Fibroblast of lung (primary cell): Measurements from ENCODE around the gene HIF1AN. TPM values are rescaled to one million over a fixed set of nuclear protein-coding genes. Genes with fewer than 3 reads are reported as not detected.

ENCODE experiments used
- DNase-seq, 2 donors: peaks; one replicate each; pipeline versions ENCODE4 v3.0.0 to v3.0.0-alpha.2; 2010; ENCODE audit warnings: low read depth in 2 of 2
- H2AFZ ChIP-seq: 2 replicates; pipeline ENCODE4 v1.5.1; 2012; ENCODE audit warnings: low read length, control low read depth, inconsistent platforms
- H3K27ac ChIP-seq: 2 replicates; pipeline ENCODE4 v1.5.1; 2011; ENCODE audit warnings: low read length, control low read depth; ENCODE audit not compliant: insufficient read depth
- H3K27me3 ChIP-seq: 2 replicates; pipeline ENCODE4 v1.5.1; 2011; ENCODE audit warnings: mild to moderate bottlenecking, low read length; ENCODE audit not compliant: control insufficient read depth, insufficient read depth
- H3K36me3 ChIP-seq: 2 replicates; pipeline ENCODE4 v1.5.1; 2011; ENCODE audit warnings: low read length; ENCODE audit not compliant: control insufficient read depth, insufficient read depth
- H3K4me1 ChIP-seq: 2 replicates; pipeline ENCODE4 v1.5.1; 2011; ENCODE audit warnings: low read length; ENCODE audit not compliant: control insufficient read depth, insufficient read depth; ENCODE audit errors: extremely low read depth
- H3K4me2 ChIP-seq: 2 replicates; pipeline ENCODE4 v1.5.1; 2011; ENCODE audit warnings: low read length, control low read depth; ENCODE audit not compliant: insufficient read depth; ENCODE audit errors: extremely low read depth
- H3K4me3 ChIP-seq, 4 experiments: fragments of 200-600 bp in 1 of 4; sonication (generic) in 1 of 4; replicated peaks in 1 of 4; 2 replicates each; pipeline ENCODE4 v1.5.1; 2011 to 2016; ENCODE audit warnings: low read length in 4 of 4, low read depth in 3 of 4, mild to moderate bottlenecking in 3 of 4, control low read depth in 2 of 4, inconsistent platforms in 1 of 4, mixed read lengths in 1 of 4; ENCODE audit not compliant: insufficient read depth in 1 of 4; ENCODE audit errors: control extremely low read depth in 1 of 4
- H3K79me2 ChIP-seq: 2 replicates; pipeline ENCODE4 v1.5.1; 2012; ENCODE audit warnings: mild to moderate bottlenecking, low read length, inconsistent platforms; ENCODE audit not compliant: control insufficient read depth, insufficient read depth
- H3K9ac ChIP-seq: 2 replicates; pipeline ENCODE4 v1.5.1; 2011; ENCODE audit warnings: mild to moderate bottlenecking, low read length, control low read depth; ENCODE audit not compliant: insufficient read depth
- H3K9me3 ChIP-seq: 2 replicates; pipeline ENCODE4 v1.5.1; 2012; ENCODE audit warnings: low read depth, low read length; ENCODE audit not compliant: control insufficient read depth, insufficient read depth
- H4K20me1 ChIP-seq: 2 replicates; pipeline ENCODE4 v1.5.1; 2011; ENCODE audit warnings: low read length; ENCODE audit not compliant: control insufficient read depth, insufficient read depth; ENCODE audit errors: extremely low read depth
- CTCF ChIP-seq, 2 donors: IDR thresholded peaks in 1 of 2; conservative IDR thresholded peaks in 1 of 2; 1 replicate in 1 of 2; 2 replicates in 1 of 2; pipeline ENCODE4 v1.5.1; 2011 to 2012; ENCODE audit warnings: low read length in 2 of 2, control low read depth in 1 of 2, inconsistent platforms in 1 of 2, low read depth in 1 of 2, mild to moderate bottlenecking in 1 of 2
- EZH2 ChIP-seq: IDR thresholded peaks from 2 replicates; pipeline ENCODE4 v1.5.1; 2012; ENCODE audit warnings: low read length, control low read depth, mild to moderate bottlenecking; ENCODE audit errors: missing control alignments
- polyA plus RNA-seq, 2 donors: library from polyadenylated mRNA; depleted of rRNA in 1 of 2; stranded (reverse) in 1 of 2; unstranded in 1 of 2; fragments of >200 nt; gene quantifications; 2 replicates each; pipeline ENCODE4 v1.2.1, GENCODE V29; 2011 to 2012; ENCODE audit warnings: missing spikeins in 1 of 2
- total RNA-seq: library from RNA; depleted of rRNA; stranded (reverse); fragments of >200 nt; gene quantifications from 2 replicates; pipeline ENCODE4 v1.2.1, GENCODE V29; 2014

Gene HIF1AN
- total and polyA plus RNA-seq, 2 donors (not counting 1 experiment from before 2014, with no cell fraction given): 14.2 to 26.6 TPM

- H3K79me2 ChIP-seq: peaks cover 16% of the 10 kb centered on the region
- H3K36me3 ChIP-seq: peaks cover 6% of the 10 kb centered on the region
- H2AFZ ChIP-seq: peak within 1 kb of the TSS; percentile 99
- peak within 1 kb of the TSS; percentile 89 for H3K9ac ChIP-seq
- peak; percentile 67 to 84 for DNase-seq
- H4K20me1 ChIP-seq: no peaks in the 10 kb centered on the region
- H3K4me3 ChIP-seq: peak within 1 kb of the TSS; percentile 92 to 99 (median 96)
- no peak for TF ChIP-seq EZH2
- TF ChIP-seq CTCF (conservative IDR thresholded peaks at IDR 0.05 in 1 of 2, IDR thresholded peaks at IDR 0.05 in 1 of 2; ENCODE audit: low read depth in 1 of 2, low read length in 2 of 2): no peak
- H3K4me1 ChIP-seq: peaks cover 4% of the 10 kb centered on the region
- peak within 1 kb of the TSS; percentile 82 for H3K4me2 ChIP-seq
- H3K27me3 ChIP-seq: no peaks in the 10 kb centered on the region
- no peaks in the 10 kb centered on the region for H3K9me3 ChIP-seq
- peak within 1 kb of the TSS; percentile 89 for H3K27ac ChIP-seq
Observed at GRCh38 chr10:100529475-100530298, 6.1 kb upstream of the HIF1AN start, which contains the start of gene NDUFB8. Gene NDUFB8, minus strand, starts transcription at chr10:100529871. Its CDS starts 20 bp downstream, at chr10:100529851.

- no peak for TF ChIP-seq EZH2
- TF ChIP-seq CTCF (conservative IDR thresholded peaks at IDR 0.05 in 1 of 2, IDR thresholded peaks at IDR 0.05 in 1 of 2; ENCODE audit: low read depth in 1 of 2, low read length in 2 of 2): no peak
- Histone ChIP-seq H3K36me3 (peaks cover 2% of the 10 kb centered on the region), H2AFZ (no peak overlapping the region), H3K4me2 (no peak overlapping the region), H3K79me2 (peaks cover 24% of the 10 kb centered on the region), H4K20me1 (no peaks in the 10 kb centered on the region), H3K4me3 (no peak overlapping the region), H3K9ac (no peak overlapping the region), H3K27me3 (no peaks in the 10 kb centered on the region), H3K4me1 (peaks cover 6% of the 10 kb centered on the region), H3K27ac (no peak overlapping the region), H3K9me3 (no peaks in the 10 kb centered on the region)
- peak in 1 of 2 donors; percentile 42 for DNase-seq
Observed at GRCh38 chr10:100531761-100532160, 4.0 kb upstream of the HIF1AN start.

GRCh38 chr10:100534726-100535125 is 1.0 kb upstream of the HIF1AN start:
- Histone ChIP-seq H3K9ac (no peak overlapping the region), H2AFZ (no peak overlapping the region), H4K20me1 (no peaks in the 10 kb centered on the region), H3K4me3 (no peak overlapping the region), H3K79me2 (peaks cover 27% of the 10 kb centered on the region), H3K4me1 (peaks cover 6% of the 10 kb centered on the region), H3K27ac (no peak overlapping the region), H3K4me2 (no peak overlapping the region), H3K9me3 (no peaks in the 10 kb centered on the region), H3K27me3 (no peaks in the 10 kb centered on the region), H3K36me3 (peaks cover 5% of the 10 kb centered on the region)
- no peak for TF ChIP-seq CTCF (conservative IDR thresholded peaks at IDR 0.05 in 1 of 2, IDR thresholded peaks at IDR 0.05 in 1 of 2; ENCODE audit: low read depth in 1 of 2, low read length in 2 of 2)
- TF ChIP-seq EZH2: no peak
- no peak for DNase-seq
